ENCODE data around the gene RELT.

DNA sequence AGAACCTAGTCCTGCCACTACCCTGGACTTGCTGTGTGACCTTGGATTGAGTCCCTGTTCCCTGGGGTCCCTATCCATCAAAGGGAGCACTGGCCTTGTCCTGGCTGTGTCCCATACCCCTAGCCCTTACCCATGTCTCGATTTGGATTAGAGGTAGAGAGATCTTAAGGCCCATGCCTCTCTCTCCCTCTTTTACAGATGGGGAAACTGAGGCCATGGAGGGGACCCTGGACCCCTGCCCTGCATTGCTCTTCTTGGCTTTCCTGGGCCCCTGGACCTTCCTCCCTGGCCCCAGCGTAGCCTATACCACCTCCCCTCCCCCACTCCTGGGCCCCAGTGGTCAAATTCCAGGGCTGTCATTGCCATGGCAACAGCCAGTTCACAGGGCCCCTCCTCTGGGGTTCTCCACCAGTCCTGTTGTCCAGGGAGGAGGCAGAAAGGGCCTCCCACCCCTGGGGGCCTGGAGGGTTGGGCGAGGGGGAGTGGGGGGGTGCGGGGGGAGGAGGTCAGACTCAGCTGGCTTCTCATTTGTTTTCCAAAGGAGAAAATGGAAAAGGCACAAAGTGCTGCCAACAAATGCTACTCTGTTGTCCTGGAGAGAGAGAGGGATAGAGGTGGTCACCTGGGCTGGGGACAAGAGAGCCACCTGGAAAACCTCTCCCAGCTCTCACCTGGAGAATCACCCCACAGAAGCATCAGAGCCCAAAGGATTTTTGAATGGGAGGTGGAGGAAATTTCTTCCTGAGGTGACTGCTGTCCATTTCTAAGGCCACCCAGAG, 44.9 kb upstream of the RELT start:
- TF ChIP-seq, protein P1, sequence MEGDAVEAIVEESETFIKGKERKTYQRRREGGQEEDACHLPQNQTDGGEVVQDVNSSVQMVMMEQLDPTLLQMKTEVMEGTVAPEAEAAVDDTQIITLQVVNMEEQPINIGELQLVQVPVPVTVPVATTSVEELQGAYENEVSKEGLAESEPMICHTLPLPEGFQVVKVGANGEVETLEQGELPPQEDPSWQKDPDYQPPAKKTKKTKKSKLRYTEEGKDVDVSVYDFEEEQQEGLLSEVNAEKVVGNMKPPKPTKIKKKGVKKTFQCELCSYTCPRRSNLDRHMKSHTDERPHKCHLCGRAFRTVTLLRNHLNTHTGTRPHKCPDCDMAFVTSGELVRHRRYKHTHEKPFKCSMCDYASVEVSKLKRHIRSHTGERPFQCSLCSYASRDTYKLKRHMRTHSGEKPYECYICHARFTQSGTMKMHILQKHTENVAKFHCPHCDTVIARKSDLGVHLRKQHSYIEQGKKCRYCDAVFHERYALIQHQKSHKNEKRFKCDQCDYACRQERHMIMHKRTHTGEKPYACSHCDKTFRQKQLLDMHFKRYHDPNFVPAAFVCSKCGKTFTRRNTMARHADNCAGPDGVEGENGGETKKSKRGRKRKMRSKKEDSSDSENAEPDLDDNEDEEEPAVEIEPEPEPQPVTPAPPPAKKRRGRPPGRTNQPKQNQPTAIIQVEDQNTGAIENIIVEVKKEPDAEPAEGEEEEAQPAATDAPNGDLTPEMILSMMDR (conservative IDR thresholded peaks at IDR 0.05), result no peak
- no peak for TF ChIP-seq ZFX (IDR thresholded peaks at IDR 0.05)

Data from C4-2B (cell line).